Central memory CD4-positive, alpha-beta T cell (primary cell): Measurements from ENCODE around the gene JUNB.

Experiments
- DNase-seq: peaks from one replicate; pipeline ENCODE4 v3.0.0; 2022

JUNB gene

DNA sequence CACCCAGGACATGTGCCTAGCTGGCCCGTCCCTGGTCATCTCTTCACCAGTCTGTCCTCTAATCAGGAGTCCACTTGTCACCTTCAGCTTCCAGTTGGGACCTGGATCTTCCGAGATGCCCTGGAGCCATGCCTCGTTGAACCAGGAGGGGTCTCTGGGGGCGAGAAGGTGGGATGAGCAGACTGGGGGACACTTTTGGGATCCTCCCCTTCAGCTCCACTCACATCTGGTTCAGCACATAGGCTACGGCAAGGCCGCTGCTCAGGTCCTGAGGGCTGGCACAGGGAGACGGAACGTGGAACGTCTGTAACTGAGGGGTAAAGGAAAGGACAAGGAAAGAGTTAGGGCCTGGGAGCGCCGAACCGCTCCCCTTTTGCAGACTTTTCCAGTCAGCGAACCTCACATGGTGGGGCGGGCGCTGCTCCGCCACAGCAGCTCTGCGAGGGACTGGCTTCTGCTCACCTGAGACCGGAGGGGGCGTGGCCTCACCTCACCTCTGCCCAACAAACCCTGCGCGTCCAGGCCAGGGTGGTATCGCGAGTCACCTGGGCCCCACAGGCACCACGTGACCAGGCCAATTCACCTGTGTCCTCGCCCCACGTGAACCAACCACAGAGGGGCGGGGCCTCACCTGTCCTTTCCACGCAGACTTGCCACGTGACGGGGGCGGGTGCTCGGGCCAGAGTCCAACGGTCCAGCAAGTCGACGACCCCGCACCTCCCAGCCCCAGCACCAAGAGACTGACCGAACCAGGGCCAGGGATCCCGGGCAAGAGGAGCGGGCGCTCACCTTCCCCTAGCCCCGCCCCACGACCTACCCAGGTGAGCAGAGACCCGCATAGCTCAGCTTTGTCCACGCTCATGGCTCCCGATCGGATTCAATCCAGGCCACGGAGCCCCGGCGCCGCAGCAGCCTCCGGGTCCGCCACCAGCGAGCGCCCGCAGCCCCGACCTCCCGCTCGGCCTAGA lies 16.4 kb upstream of the JUNB start, which contains the start of gene HOOK2:
Gene HOOK2, minus strand, starts transcription at position 965 of the 968 bp plus-strand sequence. Its CDS starts 103 bp downstream, at position 862.
- no peak for DNase-seq

DNA sequence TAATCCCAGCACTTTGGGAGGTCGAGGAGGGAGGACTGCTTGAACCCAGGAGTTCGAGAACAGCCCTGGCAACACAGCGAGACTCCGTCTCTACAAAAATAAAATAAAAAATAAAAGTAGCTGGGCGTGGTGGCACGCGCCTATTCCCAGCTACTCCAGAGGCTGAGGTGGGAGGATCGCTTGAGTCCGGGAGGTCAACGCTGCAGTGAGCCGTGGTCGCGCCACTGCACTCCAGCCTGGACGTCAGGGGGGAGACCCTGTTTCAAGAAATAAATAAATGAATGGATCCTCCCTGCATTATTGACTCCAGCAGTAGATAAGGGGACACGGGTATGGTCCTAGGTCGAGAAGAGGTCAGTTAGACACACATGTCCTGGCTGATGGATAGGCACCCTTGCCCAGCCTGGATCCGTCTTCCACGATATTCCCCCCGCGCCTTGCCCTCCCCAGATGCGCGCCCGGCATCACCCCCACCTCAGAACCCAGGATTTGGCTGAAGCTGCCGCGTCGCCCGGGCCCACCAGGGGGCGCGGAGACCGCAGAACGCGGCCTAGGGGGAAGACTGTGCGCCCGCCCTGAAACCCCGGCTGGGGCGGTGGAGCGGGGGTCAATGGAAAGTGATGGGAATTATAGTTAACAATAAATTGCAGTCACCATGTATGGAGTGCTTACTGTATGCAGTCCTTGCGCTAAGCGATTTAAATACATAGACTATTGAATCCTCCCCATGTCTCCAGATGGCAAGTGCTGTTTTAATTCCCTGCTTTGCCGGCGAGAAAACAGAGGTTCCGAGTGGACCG lies 13.9 kb upstream of the JUNB start:
- peak; percentile 76 for DNase-seq

DNA sequence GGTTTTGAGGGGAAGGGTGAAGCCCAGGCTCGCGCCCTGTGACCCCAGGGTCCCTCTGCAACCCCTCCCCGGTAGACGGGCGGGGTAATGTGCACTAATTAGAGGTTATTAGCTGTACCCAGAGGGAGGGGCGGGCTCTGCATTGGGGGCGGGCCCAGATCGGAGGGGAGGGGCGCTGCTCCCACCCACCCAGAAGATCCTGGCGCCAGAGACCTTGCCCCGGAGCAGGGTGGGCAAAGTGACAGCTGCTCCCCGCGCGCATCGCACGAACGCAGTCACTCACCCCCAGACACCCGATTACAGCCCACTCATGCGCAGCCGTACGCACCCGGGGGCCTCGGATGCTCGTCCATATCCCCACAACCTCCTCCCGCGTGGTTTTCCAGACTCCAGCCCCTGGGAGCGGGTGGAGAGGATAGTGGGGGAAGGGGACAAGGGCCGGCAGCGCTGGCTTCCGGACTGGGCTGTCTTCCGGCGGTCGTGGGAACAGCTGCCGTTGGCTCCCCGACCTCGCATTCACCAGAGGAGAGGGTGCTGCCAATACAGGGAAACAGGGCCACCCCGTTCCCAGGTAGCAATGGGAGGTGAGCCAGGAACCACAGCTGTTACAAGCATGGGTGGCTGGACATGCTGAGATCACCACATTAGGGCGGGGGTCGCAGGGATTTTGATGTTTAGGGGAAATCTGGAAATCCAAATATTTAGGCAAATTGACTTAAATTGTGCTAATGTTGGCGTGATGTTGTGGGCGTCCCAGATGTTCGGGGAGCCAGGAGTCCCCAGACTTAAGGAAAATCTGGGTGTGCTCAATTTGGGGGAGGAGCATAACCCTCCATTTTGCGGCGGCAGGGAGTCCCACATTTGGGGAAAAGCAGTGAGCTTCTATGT lies 13.0 kb upstream of the JUNB start:
- DNase-seq = peak; percentile 38

DNA sequence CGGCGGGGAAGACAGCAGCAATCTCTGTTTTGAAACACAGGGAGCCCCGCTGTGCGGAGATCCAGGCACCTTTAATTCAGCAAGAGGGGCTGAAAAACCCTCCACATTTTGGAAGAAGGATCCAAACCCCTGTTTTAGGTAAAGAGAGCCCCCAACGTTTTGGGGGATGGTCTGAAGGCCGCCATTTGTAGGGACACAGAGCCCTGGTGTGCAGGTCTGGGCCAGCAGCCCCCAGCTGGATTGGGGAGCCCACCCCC lies 12.5 kb upstream of the JUNB start:
- DNase-seq = no peak

DNA sequence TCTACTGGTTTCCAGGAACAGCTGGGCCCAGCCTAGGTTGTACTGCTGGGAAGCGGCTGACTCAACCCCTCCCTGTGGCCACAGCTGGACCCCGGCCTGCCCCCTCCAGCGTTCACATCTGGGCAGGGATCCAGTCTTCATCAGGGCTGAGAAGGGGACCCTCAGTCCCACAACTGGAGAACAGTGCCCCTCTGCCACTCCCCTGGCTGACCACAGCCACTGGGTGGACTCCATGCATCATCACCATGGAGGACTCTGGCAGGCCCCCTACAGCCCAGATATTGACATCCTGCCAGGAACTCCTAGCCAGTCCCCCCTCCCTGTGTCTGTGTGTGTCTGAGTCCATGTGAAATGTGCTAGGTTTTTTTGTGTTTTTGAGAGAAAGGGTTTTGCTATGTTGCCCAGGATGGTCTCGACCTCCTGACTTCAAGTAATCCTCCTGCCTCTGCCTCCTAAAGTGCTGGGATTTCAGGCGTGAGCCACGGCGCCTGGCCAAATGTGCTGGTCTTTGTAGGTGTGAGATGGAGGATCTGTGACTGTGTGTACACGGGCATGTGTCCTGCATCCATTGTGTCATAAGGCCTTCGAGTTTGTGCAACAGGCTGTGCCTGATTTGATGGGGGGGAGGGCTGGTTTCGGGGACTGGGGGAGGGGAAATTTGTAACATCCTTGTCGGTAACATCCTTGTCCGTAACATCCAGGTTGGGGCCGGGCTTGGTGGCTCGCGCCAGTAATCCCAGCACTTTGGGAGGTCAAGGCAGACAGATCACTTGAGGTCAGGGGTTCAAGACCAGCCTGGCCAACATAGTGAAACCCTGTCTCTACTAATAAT lies 11.9 kb upstream of the JUNB start:
- DNase-seq = no peak

DNA sequence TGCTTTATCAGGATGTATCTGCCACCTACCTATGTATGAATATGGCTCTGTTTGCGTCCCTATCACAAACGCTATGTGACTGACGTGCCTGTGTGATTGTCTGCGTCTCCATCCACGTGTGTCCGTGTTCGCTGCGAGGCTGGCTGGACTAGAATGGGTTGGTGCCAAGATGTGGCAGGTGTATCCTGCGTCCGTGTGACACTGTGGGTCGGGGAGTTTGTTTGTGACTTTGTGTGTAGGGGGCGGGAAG lies 9.2 kb upstream of the JUNB start:
- DNase-seq = no peak

DNA sequence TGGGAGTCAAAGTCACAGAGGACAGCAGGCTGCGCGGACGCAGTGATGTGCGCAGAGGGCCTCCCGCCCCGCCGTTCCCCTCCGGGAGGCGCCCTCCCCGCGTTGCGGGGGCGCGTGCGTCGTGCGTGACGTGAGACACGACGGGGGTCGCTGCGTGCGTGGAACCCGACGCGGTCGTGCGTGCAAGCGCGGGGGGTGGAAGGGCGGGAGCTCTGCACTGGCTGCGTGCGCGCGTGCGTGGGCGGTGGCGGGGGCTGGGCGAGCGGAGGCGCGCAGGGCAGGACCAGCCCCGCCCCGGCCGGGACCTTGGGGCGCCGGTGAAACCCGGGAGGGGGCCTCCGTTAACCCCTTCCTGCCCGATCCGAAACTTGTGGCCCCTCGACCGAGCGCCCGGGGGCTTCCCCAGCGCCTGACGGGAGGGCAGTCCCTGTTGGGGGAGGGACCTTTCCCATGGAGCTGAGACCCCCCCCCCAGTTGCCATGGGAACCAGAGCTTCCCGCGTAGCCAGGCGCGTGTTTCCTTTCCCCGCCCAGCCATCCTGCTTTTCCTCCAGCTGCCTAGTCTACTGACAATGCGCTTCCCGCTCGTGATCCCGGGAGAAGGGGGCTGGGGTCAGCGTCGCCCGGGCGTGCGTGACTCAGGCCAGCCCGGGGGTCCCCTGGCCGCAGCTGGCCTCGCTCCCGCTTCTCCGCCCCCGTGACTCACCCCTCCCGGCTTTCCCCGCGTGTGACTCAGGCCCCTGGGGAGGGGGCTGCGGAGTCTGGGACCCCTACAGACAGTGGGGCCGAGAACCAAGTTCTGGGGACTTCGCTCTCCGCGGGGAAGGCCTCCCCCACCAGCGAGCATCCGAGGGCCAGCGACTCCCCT lies 8.6 kb upstream of the JUNB start:
- DNase-seq = peak; percentile 99

DNA sequence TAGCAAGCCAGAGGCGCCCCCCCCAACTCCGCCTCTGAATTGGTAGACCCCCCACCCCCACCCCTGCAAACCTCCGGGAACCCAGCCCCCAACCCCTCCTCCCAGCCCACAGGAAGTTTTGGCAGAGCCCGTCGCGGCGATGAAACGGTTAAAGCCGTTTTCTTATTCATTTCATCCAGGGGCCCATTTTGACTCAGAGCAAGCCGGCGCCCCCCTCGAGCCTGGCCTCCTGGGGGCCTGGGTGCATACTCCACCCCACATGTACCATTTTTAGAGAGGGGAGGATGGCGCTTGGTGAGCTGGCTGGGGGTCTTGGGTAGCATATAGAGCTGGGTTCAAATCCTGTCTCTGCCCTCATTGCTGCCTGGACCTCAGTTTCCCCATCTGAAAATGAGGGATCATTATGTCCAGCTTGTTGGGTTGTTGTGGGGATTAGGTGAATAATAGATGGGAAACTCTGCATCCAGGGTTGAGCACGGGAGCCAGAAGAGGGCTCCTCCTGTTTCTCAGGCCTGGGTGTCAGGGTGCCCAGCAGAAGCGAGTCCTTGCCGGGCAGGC lies 7.9 kb upstream of the JUNB start:
- DNase-seq = no peak

DNA sequence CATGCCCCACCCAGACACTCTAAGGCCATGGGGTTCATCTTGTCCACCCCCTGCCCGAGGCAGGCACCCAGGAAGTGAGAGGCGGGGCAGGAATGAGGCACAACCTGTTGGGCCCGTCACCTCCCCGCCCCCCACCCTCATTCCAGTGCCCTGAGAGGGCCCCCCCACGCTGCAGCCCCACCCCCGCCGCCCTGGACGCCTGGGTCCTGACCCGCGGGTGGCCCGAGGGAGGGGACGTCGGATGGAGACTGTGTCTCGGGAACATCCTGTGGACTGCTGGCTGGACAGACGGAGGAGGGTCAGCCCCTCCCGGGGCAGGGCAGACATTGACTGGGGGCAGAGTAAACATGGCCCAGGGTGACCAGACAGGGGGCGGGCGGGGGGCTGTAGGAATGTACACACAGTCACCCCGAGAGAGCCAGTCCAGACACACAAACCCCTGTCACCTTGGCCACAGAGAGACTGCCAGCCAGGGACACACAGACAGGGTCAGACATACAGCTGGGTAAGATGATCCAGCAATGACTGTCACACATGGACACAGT lies 7.4 kb upstream of the JUNB start:
- no peak for DNase-seq

DNA sequence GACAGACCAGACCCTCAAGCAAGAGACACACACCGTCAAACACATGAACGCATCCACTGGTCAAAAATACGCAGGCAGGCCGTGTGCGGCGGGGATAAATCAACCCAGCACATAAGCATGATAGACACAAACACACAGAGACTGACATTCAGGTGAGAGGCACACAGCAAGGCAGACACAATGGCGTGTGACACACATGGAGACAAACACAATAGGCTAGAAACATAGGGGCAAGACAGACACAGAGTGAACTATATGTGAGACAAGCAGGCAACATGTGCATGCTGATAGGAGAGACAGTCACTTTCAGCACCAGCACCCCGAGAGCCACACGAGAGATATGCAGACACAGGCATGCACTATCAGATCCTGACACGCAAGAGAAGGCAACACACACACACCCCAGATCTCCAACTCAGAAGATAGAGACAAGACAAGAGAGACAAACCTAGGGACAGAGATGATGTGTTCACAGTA lies 6.9 kb upstream of the JUNB start:
- peak; percentile 39 for DNase-seq

DNA sequence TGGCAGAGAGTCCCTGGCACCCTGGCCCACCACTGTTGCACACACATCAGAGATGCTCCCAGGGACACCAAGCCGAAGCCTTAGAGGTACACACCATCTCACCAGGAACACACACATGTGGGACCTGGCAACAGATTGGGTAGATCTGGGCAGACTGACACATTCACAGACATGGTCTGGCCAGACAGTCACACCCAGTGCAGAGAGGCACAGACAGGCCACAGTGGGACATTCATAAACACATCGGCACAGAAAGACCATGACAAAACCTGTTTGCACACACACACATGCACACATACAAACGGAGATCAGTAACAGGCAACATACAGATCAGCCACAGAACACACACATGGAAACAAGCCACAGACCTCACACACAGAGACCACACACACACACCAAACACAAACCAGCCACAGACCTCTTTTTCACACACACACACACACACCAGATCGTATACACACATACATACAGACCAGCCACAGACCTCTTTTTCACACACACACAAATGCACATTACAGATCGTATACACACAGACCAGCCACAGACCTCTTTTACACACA lies 6.3 kb upstream of the JUNB start:
- DNase-seq = peak; percentile 66

DNA sequence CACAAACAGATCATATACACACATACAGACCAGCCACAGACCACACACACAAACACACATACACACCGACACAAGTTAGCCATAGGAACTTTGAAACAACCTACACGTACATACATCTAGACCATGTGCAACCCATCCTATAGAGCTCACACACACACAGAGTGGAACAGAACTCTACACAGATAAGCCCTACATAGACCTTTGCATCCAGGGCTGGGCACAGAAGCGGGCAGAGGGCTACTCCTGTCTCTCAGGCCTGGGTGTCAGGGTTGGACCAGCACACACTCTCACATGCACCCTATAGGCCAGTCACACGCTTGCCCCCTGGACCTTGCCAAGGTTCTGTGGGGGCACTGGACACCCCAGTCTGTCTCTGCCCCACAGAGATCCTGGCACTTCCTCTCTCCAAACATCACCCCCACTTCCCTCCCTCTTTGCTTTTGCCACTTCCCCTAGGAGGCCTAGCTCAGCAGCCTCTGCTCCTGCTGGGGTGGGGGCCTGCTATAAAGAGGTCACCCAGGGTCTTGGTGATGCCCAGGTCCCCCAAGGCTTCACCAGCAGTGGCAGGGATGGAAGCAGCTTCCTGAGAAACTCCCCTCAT lies 5.8 kb upstream of the JUNB start:
- DNase-seq = peak; percentile 14

DNA sequence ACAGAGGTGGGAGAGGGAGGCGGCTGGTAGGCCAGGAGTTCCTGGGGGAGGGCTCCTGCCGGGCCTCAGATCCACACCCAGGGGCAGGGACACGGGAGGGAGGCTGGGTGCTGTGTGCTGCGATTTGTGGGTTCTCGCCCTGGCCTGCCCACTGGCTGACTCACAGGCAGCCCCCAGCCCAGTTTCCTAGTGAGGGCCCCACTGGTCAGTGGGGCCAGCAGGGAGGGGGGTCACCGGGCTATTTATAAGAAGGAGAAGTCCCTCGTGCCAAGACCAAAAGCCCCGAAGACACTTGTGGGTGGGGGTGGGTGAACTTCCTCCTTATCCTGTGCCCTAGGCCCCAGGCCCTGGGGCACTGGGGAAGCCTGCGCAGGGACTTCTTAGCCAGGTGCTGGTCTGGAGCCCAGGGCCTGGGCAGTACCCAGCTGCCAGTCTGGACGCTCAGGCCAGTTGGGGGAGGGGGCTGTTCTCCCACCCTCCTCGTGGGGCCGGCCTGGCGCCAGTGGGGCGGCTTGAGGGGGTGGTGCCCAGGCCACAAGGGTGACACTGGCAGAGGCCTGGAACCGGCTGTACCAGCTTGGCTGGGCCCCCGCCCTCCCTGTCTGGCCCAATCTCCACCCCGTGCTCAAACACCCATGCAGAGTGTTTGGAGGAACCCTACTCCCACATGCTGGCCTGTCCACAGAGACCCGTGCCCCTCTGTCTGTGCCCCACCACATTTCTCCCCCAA lies 5.0 kb upstream of the JUNB start:
- no peak for DNase-seq

DNA sequence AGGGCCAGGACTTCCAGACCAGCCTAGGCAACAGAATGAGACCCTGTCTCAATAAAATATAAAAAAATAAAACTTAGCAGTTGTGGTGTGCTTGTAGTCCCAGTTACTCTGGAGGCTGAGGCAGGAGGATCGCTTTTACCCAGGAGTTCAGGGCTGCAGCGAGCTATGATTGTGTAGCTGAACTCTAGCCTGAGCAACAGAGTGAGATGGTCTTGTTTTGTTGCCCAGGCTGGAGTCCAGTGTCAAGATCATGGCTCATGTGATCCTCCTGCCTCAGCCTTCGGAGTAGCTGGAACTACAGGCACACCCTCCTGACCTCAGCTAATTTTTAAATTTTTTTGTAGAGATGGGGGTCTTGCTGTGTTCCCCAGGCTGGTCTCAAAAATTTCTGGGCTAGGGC lies 4.3 kb upstream of the JUNB start:
- no peak for DNase-seq

DNA sequence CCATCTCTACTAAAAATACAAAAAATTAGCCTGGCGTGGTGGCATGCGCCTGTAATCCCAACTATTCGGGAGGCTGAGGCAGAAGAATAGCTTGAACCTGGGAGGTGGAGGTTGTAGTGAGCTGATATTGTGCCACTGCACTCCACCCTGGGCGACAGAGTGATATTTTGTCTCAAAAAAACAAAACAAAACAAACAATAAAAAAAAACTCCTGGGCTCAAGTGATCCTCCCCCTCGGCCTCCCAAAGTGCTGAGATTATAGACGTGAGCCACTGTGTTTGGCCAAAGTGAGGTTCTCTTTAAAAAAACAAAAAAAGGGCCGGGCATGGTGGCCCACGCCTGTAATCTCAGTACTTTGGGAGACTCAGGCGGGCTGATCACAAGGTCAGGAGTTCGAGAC lies 3.8 kb upstream of the JUNB start:
- DNase-seq = no peak

DNA sequence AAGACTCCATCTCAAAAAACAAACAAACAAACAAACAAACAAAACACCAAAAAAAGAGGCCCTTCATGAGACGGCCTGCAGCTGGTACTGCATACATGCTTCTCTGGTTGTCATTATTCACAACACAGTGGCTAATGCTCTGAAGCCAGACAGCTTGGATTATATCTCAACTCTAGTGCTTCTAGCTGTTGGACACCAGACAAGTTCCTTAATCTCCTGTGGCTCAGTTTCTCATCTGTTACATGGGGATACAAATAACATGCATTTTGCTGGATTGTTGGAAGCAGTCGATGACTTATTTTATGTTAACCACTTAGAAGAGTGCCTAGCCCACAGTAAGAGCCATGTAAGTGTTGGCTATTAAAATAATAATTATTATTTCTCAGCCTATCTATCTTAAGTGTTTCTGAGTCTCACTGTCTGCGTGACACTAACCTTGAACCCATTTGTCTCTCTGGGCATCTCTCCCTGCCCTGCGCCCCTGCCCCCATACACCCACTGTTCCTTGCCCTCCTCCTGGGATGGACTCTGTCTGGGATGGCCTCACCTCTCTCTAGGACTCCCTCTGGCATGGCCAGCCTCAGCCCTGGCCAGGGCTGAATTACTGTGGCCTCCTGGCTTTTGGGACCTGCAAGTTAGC lies 3.1 kb upstream of the JUNB start:
- no peak for DNase-seq

DNA sequence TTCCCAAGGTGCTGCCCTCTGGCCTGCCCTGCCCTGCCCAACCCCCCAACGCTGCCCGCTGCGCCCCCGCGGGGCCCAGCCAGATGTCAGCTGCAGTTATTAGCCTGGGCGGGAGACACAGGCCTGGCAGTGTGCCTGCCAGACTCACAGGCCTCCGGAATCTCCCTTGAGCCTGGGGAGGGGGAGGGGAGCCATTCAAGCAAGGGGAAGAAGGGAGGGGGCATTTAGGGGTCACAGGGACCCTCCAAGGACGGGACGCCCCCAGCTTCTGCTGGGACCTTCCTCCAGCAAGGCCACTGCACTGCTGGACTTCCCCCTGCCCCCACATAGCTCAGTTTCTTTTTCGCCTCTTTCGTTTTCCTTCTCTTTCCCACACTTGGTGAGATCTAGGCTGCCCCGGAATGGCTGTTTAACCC lies 2.6 kb upstream of the JUNB start:
- peak; percentile 39 for DNase-seq

DNA sequence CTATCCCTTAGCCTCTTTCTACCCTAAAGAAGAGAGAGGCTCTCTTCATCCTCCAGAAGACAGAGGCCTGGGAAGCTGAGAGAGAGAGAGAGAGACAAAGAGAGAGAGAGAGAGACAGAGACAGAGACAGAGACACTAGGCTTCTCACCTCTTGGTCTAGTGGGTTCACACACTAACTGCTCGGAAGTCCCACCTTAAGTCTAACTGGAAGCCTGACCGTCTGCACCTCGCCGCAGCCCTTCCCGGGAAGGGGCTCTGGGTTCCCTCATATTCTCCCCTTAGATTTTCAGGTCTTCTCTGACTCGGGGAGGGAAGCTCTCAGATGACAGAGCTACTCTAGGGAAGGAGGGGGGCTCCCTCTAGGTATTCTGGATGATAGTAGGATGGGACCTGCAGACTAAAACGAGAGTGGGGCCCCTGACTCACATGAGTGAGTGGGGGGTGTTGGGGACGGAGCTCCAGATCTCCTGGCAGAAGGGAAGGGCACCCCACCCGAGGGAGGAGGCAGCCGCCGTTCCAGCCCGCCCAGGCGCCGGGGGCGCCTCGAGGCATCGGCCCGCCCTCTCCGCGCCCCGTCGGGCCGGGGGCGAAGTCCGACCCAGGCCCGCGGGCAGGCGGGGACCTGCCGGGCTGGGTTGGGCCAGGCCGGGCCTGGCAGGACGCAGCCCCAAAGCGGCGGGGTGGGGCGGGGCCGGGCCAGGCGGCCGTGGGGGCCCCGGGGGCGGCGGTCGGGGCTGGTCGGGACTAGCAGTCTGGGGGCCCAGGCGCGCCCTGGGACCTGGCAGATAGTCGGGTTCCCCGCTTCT lies 2.0 kb upstream of the JUNB start:
- no peak for DNase-seq
